ENCODE data around the gene KRTAP10-7.

DNA sequence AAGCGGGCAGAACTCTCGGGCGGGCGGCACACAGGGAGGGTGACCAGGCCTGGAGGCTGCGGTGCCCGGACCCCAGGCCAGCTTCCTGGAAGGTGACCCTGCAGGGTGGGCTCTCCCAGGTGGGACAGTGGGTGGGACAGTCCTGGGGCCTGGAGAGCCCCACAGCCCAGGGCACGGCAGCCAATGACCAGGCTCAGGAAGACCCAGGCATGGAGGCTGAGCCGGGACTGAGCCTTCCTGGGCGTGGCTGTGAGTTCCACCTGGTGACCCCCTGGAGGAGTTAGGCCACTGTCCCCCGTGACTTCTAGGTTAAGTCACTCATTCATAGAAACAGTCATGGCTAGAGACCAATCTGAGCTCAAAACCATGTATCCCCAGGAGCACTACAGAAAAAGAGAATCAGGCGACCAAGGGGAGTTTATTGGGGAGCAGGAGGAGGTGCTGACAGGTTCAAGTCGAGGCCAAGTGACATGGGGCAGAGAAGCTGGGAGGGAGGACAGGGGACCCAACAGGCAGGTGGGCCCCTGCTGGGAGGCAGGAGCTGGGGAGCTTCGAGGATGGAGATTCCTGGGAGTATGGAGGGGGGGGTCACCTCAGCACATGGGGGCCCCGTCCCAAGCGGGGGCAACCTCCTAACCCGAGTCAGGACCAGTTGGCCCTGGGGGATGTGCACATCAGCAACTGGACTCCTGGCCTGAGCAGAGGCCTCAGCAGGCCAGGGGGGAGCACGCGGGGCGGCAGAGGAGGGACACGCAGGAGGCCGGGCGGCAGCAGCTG, 21.2 kb upstream of the KRTAP10-7 start:
- TF ChIP-seq, protein P1, sequence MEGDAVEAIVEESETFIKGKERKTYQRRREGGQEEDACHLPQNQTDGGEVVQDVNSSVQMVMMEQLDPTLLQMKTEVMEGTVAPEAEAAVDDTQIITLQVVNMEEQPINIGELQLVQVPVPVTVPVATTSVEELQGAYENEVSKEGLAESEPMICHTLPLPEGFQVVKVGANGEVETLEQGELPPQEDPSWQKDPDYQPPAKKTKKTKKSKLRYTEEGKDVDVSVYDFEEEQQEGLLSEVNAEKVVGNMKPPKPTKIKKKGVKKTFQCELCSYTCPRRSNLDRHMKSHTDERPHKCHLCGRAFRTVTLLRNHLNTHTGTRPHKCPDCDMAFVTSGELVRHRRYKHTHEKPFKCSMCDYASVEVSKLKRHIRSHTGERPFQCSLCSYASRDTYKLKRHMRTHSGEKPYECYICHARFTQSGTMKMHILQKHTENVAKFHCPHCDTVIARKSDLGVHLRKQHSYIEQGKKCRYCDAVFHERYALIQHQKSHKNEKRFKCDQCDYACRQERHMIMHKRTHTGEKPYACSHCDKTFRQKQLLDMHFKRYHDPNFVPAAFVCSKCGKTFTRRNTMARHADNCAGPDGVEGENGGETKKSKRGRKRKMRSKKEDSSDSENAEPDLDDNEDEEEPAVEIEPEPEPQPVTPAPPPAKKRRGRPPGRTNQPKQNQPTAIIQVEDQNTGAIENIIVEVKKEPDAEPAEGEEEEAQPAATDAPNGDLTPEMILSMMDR (IDR thresholded peaks at IDR 0.05; ENCODE audit: insufficient read depth, low read length, poor library complexity, severe bottlenecking), result no peak
- TF ChIP-seq EZH2phosphoT487 (conservative IDR thresholded peaks at IDR 0.05; ENCODE audit: low read length), result no peak
